Stimulated activated CD8-positive, alpha-beta memory T cell treated with anti-CD3 and anti-CD28 coated beads, Interleukin-4, amount 100 ng/mL, for 24 hours (primary cell): ENCODE measurements around the gene UBE2J2.
"Not testable (repeated sequence)": the region's sequence is repeated elsewhere in the genome, so short reads cannot be mapped to it uniquely, and the experiment has no call there.

Experiments used
- DNase-seq: peaks from one replicate; pipeline ENCODE4 v3.0.0-alpha.2; 2020; ENCODE audit warnings: low read depth

The UBE2J2 gene

GRCh38 chr1:1273512-1274298, at the start of gene UBE2J2:
Gene UBE2J2, minus strand, starts transcription at chr1:1273854. Its CDS starts 5,862 bp downstream, at chr1:1267992.
- DNase-seq: peak; percentile 91

- DNase-seq: no peak
Measured at GRCh38 chr1:1322952-1323351, 49.3 kb upstream of the UBE2J2 start.

GRCh38 chr1:1322418-1322817, 48.8 kb upstream of the UBE2J2 start:
- no peak for DNase-seq

GRCh38 chr1:1321477-1321876, 47.8 kb upstream of the UBE2J2 start:
- no peak for DNase-seq

- no peak for DNase-seq
Measured at GRCh38 chr1:1320666-1321448, 47.2 kb upstream of the UBE2J2 start.

DNA sequence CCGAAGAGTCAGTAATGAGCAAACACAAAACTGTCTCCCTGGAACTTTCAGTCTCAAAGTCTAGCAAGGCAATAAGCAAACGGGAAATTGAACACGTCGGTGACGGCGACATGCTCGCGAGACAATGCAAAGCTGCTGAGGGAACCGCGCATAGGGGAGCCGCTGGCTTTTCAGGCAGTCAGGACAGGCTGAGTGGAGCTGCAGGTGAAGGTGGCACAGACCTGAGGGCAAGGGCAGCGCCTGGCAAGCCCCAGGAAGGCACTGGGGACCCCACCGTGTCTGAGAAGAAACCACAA, 45.9 kb upstream of the UBE2J2 start:
- DNase-seq: no peak

GRCh38 chr1:1318777-1319645, 45.4 kb upstream of the UBE2J2 start:
- no peak for DNase-seq

DNA sequence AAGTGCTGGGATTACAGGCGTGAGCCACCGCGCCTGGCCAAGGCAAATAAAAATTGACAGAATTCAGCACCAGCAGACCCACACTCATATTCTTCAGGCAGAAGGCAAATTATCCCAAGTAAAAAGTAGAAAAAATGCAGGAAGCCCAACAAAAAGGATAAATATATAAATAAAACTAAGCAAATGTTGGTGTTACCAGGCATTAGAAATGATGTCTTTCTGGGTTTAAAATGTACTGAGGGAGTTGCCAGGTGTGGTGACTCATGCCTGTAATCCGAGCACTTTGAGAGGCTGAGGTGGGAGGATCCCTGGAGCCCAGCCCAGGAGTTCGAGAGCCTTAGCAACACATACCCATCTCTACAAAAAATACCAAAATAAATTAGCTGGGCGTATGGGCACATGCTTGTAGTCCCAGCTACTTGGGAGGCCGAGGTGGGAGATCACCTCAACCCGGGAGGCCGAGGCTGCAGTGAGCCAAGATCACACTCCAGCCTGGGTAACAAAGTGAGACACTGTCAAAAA, 44.5 kb upstream of the UBE2J2 start:
- no peak for DNase-seq

GRCh38 chr1:1317420-1317819, 43.8 kb upstream of the UBE2J2 start:
- DNase-seq: no peak

GRCh38 chr1:1316199-1316598, 42.5 kb upstream of the UBE2J2 start:
- not testable (repeated sequence) for DNase-seq

GRCh38 chr1:1315435-1315954, 41.8 kb upstream of the UBE2J2 start:
- DNase-seq: no peak

GRCh38 chr1:1314678-1315335, 41.2 kb upstream of the UBE2J2 start:
- DNase-seq: no peak

DNA sequence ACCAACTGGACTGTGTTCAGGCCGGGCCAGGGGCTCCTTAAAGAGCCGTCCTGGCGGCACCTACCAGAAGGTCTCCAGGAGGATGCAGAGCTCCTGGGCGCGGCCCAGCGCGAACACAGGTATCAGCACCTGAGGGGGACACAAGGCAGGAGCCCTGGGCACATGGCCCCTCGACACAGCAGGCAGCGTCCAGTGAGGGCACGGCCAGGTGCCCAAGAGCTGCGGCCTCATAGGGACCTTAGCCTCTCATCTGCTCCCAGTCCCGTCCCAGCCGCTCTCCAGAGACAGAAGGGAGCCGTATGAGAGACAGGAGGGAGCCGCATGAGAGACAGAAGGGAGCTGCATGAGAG, 40.6 kb upstream of the UBE2J2 start:
- no peak for DNase-seq

DNA sequence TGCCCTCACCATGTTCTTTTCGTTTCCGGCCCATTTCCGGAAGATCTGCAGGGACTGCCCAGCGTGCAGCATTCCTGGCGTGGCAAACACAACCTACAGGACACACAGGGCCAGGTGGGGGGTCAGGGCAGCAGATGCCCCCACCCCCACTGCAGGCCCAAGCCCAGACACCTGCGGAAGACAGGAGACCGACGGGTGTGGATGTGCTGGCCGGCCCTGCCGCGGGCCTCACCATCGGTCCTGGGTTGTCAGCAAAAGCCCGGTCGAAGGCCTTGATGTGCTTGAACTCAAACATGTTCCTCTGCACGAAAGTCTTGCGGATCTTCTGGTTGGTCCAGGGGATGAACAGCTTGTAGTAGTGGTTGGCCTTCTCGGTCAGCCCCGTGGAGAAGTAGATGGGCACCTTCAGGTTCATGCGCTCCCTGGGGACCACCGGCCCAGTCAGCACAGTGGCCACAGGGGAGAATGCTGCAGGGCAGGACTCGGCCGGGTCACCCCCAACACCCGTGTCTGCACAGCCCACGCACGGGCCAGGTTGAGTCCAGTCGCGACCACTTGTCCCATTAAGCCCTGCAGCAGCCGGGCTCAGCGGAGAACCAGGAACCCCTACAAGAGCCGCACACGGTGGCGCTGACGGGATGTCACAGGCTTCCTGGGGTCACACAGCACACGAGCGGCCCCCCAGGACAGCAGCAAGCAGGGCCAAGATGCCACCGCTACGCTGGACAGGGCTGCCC, 40.0 kb upstream of the UBE2J2 start:
- no peak for DNase-seq

GRCh38 chr1:1312450-1313314, 39.0 kb upstream of the UBE2J2 start:
- no peak for DNase-seq

DNA sequence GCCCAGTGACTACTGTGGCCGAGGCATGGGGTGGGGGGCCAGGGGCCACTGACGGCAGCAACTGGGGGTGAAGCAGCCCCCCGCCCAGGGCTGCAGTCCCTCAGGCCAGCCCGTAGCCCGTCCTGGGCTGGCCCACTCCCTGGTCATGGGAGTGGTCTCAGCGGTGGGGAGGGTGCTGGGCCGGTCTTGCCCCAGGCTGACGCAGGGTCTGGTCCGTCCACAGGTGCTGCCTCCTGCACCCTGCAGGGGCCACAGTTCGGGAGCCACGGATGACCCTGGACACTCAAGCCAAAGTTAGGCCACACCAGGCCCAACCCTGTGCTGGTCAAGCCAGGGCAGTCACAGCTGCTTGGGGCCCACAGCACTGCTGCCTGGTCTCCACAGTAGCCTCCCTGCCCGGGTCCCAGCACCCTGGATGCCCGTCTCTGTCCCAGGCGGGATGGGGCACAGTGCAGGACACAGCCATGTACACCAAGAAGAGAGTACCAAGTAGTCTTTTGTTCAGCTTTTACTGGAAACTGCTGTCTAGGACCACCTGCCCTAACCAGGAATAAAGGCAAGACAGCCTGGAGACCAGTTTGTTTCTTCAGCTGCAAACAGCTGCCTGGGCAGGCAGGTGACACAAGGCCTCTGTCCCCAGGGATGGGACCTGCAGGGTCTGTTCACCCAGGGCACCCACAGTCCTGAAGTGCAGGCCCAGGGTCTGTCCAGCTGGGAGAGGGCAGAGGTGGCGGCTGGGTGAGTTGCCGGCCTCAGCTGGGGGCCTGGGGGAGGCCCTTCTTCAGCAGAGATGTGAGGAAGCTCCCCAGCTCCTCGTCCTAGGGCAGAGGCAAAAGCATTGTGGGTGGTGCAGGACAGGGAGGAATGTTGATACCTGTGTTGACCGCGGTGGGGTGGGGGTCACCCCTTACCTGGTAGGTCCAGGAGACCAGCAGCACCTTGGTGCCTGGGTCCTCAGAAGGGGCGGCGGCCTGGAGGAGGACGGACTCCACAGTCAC, 37.8 kb upstream of the UBE2J2 start:
- no peak for DNase-seq

GRCh38 chr1:1310476-1311053, 36.9 kb upstream of the UBE2J2 start:
- DNase-seq: no peak

GRCh38 chr1:1310109-1310385, 36.4 kb upstream of the UBE2J2 start:
- no peak for DNase-seq
